K562 (cell line): ENCODE results near the gene PPP1R12C. TPM values are rescaled to one million over a fixed set of nuclear protein-coding genes. Genes with fewer than 3 reads are reported as not detected.

Experiments
- BRD9 ChIP-seq: fragments of 450-650 bp; IDR thresholded peaks from 2 replicates; pipeline ENCODE4 v1.6.1; 2018; ENCODE audit warnings: low read depth; ENCODE audit not compliant: partially characterized antibody
- ELF4 ChIP-seq: fragments of 450-650 bp; formaldehyde crosslinking; IDR thresholded peaks from 2 replicates; pipeline ENCODE4 v1.4.0; 2022; ENCODE audit warnings: missing genetic modification characterization
- FIP1L1 ChIP-seq: fragments of 200-400 bp; formaldehyde crosslinking; IDR thresholded peaks from 2 replicates; pipeline ENCODE4 v1.6.1; 2018; ENCODE audit warnings: mild to moderate bottlenecking, low read depth, low read length; ENCODE audit not compliant: poor library complexity, severe bottlenecking
- FOXA3 ChIP-seq, 2 experiments: fragments of 450-650 bp in 1 of 2; sonication (generic) in 1 of 2; formaldehyde crosslinking; IDR thresholded peaks in 1 of 2; conservative IDR thresholded peaks in 1 of 2; 2 replicates each; pipeline versions ENCODE4 v1.4.0 to v1.8.0; 2020 to 2022; ENCODE audit warnings: mild to moderate bottlenecking in 2 of 2, missing genetic modification reagents in 1 of 2
- HMGXB4 ChIP-seq: sonication (generic); formaldehyde crosslinking; IDR thresholded peaks from 2 replicates; pipeline ENCODE4 v1.8.1; 2023; ENCODE audit warnings: mild to moderate bottlenecking, missing genetic modification reagents
- HNRNPLL ChIP-seq: fragments of 200-400 bp; formaldehyde crosslinking; IDR thresholded peaks from 2 replicates; pipeline ENCODE4 v1.6.1; 2017; ENCODE audit warnings: low read length, low read depth, mild to moderate bottlenecking; ENCODE audit not compliant: poor library complexity, severe bottlenecking
- KHSRP ChIP-seq: fragments of 450-650 bp; IDR thresholded peaks from 2 replicates; pipeline ENCODE4 v1.6.1; 2017
- NEUROD1 ChIP-seq: fragments of 150-350 bp; IDR thresholded peaks from 2 replicates; pipeline ENCODE4 v1.6.1; 2014; ENCODE audit warnings: borderline replicate concordance, low read length, low read depth; ENCODE audit not compliant: partially characterized antibody
- OTX1 ChIP-seq: fragments of 450-650 bp; formaldehyde crosslinking; IDR thresholded peaks from 2 replicates; pipeline ENCODE4 v1.4.0; 2022; ENCODE audit warnings: mild to moderate bottlenecking
- SMAD2 ChIP-seq: fragments of 150-350 bp; IDR thresholded peaks from 2 replicates; pipeline ENCODE4 v1.6.1; 2014; ENCODE audit warnings: low read depth, mild to moderate bottlenecking, low read length
- SUPT5H ChIP-seq: fragments of 450-650 bp; IDR thresholded peaks from 2 replicates; pipeline ENCODE4 v1.6.1; 2016
- TEAD1 ChIP-seq, 2 experiments: fragments of 450-650 bp in 1 of 2; sonication (generic) in 1 of 2; formaldehyde crosslinking; IDR thresholded peaks; 2 replicates each; pipeline versions ENCODE4 v1.4.0 to v1.8.0; 2020 to 2022; ENCODE audit warnings: mild to moderate bottlenecking in 2 of 2, missing genetic modification reagents in 1 of 2
- ZBTB26 ChIP-seq: fragments of 450-650 bp; formaldehyde crosslinking; IDR thresholded peaks from 2 replicates; pipeline ENCODE4 v1.4.0; 2022; ENCODE audit warnings: missing genetic modification characterization
- ZBTB33 ChIP-seq: sonication (generic); formaldehyde crosslinking; IDR thresholded peaks from 2 replicates; pipeline ENCODE4 v1.8.1; 2023; ENCODE audit warnings: mild to moderate bottlenecking, missing genetic modification reagents
- ZNF518B ChIP-seq: fragments of 250-450 bp; sonication (Bioruptor Pico); IDR thresholded peaks from 2 replicates; pipeline ENCODE4 v1.5.0; 2021; ENCODE audit warnings: mild to moderate bottlenecking, moderate library complexity
- ZNF639 ChIP-seq, 2 experiments: fragments of 200-800 bp in 1 of 2; sonication (Bioruptor generic) in 1 of 2; sonication (generic) in 1 of 2; formaldehyde crosslinking in 1 of 2; IDR thresholded peaks in 1 of 2; conservative IDR thresholded peaks in 1 of 2; 2 replicates each; pipeline versions ENCODE4 v1.5.0 to v1.6.1; 2016 to 2020; ENCODE audit warnings: missing compliant biosample characterization in 1 of 2, missing genetic modification characterization in 1 of 2, missing genetic modification reagents in 1 of 2
- polyA plus RNA-seq, 8 experiments: library from polyadenylated mRNA; depleted of rRNA in 4 of 8; stranded (reverse) in 5 of 8; unstranded in 3 of 8; fragments of >200 nt; fragmentation: Nextera tagmentation in 2 of 8; fragmentation: Illumina TruSeq in 1 of 8; extraction: Ambion mirVana in 2 of 8; extraction: Trizol in 1 of 8; gene quantifications; 2 replicates each; pipeline versions ENCODE4 v1.2.1 to v1.2.3, GENCODE V29; 2011 to 2014; ENCODE audit warnings: inconsistent platforms in 1 of 8, missing spikeins in 1 of 8
- total RNA-seq, 7 experiments: library from RNA; depleted of rRNA in 6 of 7; stranded (reverse); fragments of >200 nt in 6 of 7; fragmentation: Illumina TruSeq in 2 of 7; extraction: Trizol in 2 of 7; gene quantifications; 2 replicates each; pipeline versions ENCODE4 v1.2.1 to v1.2.3, GENCODE V29; 2011 to 2021; ENCODE audit warnings: low replicate concordance in 1 of 7

PPP1R12C gene
- total and polyA plus RNA-seq, 9 of the 15 experiments (the other 6 are each of a cell fraction or from before 2014, with no cell fraction given): 1.8 to 136 (median 33.7) TPM

GRCh38 chr19:55117663-55118391 is 390 bp upstream of the PPP1R12C start (continued):
- peak; percentile 19 to 55; a peak in 1 of 4 replicates for TF ChIP-seq TEAD1 (CRISPR knock-in tag; IDR thresholded peaks at IDR 0.05)
- no peak for TF ChIP-seq FIP1L1
- peak; percentile 47 for TF ChIP-seq NEUROD1
- TF ChIP-seq SMAD2: no peak
- TF ChIP-seq ZBTB33 (CRISPR knock-in tag): peak; percentile 56; the same call in 1 of the 2 replicates
- TF ChIP-seq ZBTB26 (CRISPR knock-in tag): peak; percentile 72; the same call in 1 of the 2 replicates
- no peak for TF ChIP-seq KHSRP
- TF ChIP-seq SUPT5H: peak; percentile 84
- peak in 1 of 2 experiments; percentile 98; a peak in 1 of 4 replicates for TF ChIP-seq ZNF639 (CRISPR knock-in tag; conservative IDR thresholded peaks at IDR 0.05 in 1 of 2, IDR thresholded peaks at IDR 0.05 in 1 of 2)
- TF ChIP-seq BRD9: peak; percentile 45
- no peak for TF ChIP-seq FOXA3 (CRISPR knock-in tag; conservative IDR thresholded peaks at IDR 0.05 in 1 of 2, IDR thresholded peaks at IDR 0.05 in 1 of 2)
- no peak for TF ChIP-seq HNRNPLL
- no peak for TF ChIP-seq HMGXB4 (CRISPR knock-in tag)
- TF ChIP-seq OTX1 (CRISPR knock-in tag): peak; percentile 80; the same call in 1 of the 2 replicates
- no peak for TF ChIP-seq ZNF518B (CRISPR knock-in tag)
- TF ChIP-seq ELF4: peak; percentile 82
